Measurements from ENCODE around the gene DIP2B. TPM values are rescaled to one million over a fixed set of nuclear protein-coding genes. Genes with fewer than 3 reads are reported as not detected.
A peak's percentile ranks its signal among the peaks of the same experiment; 100 is the strongest.

The DIP2B gene
- total RNA-seq, 1 experiment from 2014 or later: 20.0 TPM

- Histone ChIP-seq H2BK5ac (ENCODE audit: insufficient read length, low read length) (no peak overlapping the region), H3K23ac (ENCODE audit: insufficient read length, low read depth, low read length) (no peak overlapping the region), H2BK12ac (ENCODE audit: insufficient read length, low read depth, low read length) (no peak overlapping the region), H3K18ac (ENCODE audit: insufficient read length, low read depth, low read length) (no peak overlapping the region), H3K4me2 (ENCODE audit: insufficient read depth, insufficient read length, low read length) (no peak overlapping the region), H3K79me1 (ENCODE audit: insufficient read depth, low read depth, low read length, poor library complexity, severe bottlenecking) (peaks cover 2% of the 10 kb centered on the region), H2BK120ac (ENCODE audit: low read depth, low read length, poor library complexity, severe bottlenecking) (no peak overlapping the region), H3K14ac (ENCODE audit: insufficient read depth, low read length) (no peak overlapping the region), H2AK5ac (ENCODE audit: insufficient read length, low read length) (no peak overlapping the region), H4K5ac (ENCODE audit: insufficient read length, low read depth, low read length) (no peak overlapping the region), H3K27me3 (ENCODE audit: insufficient read depth, low read length) (no peaks in the 10 kb centered on the region), H3K56ac (ENCODE audit: insufficient read length, low read depth, low read length) (no peak overlapping the region), H3K9ac (ENCODE audit: extremely low read depth, insufficient read length, low read length) (no peak overlapping the region), H3K9me3 (ENCODE audit: control insufficient read depth, low read depth, low read length) (no peaks in the 10 kb centered on the region), H3K79me2 (ENCODE audit: insufficient read depth, low read length) (peaks cover 2% of the 10 kb centered on the region; the same call in 1 of the 2 replicates), H2AFZ (ENCODE audit: low read length) (no peak overlapping the region), H4K20me1 (ENCODE audit: control insufficient read depth, insufficient read depth, insufficient read length) (no peaks in the 10 kb centered on the region), H2BK15ac (ENCODE audit: low read depth, low read length) (no peak overlapping the region), H3K23me2 (ENCODE audit: insufficient read length, low read depth, low read length, poor library complexity, severe bottlenecking) (no peaks in the 10 kb centered on the region), H2BK20ac (ENCODE audit: low read depth, low read length, poor library complexity, severe bottlenecking) (no peak overlapping the region), H4K8ac (replicated peaks; ENCODE audit: insufficient read length, low read depth, low read length) (no peak overlapping the region), H3K27ac (ENCODE audit: insufficient read length, low read depth, low read length) (no peak overlapping the region), H3K4ac (ENCODE audit: low read depth, low read length) (no peak overlapping the region), H3T11ph (ENCODE audit: low read length) (no peak overlapping the region), H4K91ac (ENCODE audit: insufficient read length, low read depth, low read length) (no peak overlapping the region), H3K4me1 (ENCODE audit: insufficient read depth, low read length) (peaks cover 3% of the 10 kb centered on the region)
- Mint-ChIP-seq H3K36me3 (ENCODE audit: insufficient read depth in 1 of 3, low read depth in 3 of 3) (no peaks in the 10 kb centered on the region; a peak in 1 of 7 replicates), H3K27ac (peak overlapping the region in 2 of 3 experiments; percentile 78 to 91; a peak in 5 of 7 replicates), H3K27me3 (ENCODE audit: low read depth) (no peaks in the 10 kb centered on the region), H3K9me3 (no peaks in the 10 kb centered on the region), H3K4me3 (no peak overlapping the region), H3K4me1 (peaks cover 22 to 26% of the 10 kb centered on the region in 2 experiments)
- no peak for DNase-seq
- WGBS (ENCODE audit: extremely low coverage, insufficient read length, low lambda C conversion rate): no CpG with 5 or more reads among the region's 1 CpG
- no peak for TF ChIP-seq CTCF (conservative IDR thresholded peaks at IDR 0.05)
These were observed 32.7 kb downstream of the DIP2B start for GRCh38 chr12:50537538-50537919.

Data from H9 (cell line).